ENCODE data around the gene VTI1A.

VTI1A gene

GRCh38 chr10:112644265-112644645 is 197.2 kb downstream of the VTI1A start:
- DNase-seq, result no peak

- DNase-seq, result no peak
These were observed 202.2 kb downstream of the VTI1A start for GRCh38 chr10:112649006-112649821.

- DNase-seq, result no peak
These were observed 202.8 kb downstream of the VTI1A start for GRCh38 chr10:112649822-112650152.

GRCh38 chr10:112650588-112651030 is 203.6 kb downstream of the VTI1A start:
- no peak for DNase-seq

- no peak for DNase-seq
These were observed 206.2 kb downstream of the VTI1A start for GRCh38 chr10:112653215-112653614.

DNA sequence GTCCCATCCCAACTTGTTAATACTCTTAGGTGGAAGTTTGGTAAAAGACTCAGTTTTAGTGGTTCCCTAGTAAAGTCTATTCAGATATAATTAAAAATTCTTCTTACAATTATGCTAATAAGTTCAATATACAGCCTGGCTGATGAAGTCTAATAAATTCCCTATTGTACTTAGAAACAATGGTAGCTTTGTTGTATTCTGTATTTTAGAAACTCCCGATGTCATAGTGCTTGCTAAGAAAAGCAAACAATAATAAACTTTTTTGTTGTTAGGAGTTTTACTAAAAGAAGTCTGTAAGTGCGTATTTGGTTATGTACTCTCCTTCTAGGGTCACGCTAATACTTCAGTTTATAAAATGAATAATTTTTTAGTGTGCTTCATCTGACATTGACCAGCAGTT is 206.8 kb downstream of the VTI1A start:
- no peak for DNase-seq

DNA sequence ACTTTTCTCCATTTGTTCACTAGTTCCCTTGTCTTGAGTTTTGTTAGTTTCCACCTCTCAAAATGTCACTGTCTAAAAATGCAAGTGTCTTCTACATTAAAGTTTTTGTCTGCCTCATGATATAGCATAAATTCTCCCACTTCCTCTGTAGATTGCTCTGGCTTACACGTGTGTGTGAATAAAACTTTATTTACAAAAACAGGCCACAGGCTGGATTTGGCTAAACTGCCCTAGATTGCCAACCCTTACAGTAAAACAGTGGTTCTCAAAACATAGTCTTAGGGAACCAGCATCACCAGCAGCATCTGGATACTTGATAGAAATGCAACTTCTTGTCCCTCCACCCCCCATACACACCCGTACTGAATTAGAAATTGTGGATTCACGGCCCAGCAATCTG is 207.8 kb downstream of the VTI1A start:
- DNase-seq, result no peak

DNA sequence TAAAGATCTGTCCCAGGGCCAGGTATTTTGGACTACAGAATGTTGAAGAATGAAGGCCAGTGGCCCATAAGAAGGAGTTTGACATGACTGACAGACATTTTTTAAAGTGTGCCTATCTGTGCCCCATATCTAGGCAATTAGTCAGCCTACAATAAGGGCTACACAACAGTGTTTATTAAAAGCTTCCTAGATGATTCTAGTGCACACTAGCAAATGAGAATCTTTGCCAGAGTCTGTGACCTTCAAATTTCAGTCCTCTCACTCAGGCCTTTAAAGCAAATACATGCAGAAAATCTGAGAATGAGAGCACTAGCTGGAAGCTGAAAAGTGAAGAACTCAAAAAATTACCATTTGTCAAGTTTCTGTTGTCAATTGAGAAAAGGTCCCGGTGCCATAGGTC is 208.7 kb downstream of the VTI1A start:
- no peak for DNase-seq

DNA sequence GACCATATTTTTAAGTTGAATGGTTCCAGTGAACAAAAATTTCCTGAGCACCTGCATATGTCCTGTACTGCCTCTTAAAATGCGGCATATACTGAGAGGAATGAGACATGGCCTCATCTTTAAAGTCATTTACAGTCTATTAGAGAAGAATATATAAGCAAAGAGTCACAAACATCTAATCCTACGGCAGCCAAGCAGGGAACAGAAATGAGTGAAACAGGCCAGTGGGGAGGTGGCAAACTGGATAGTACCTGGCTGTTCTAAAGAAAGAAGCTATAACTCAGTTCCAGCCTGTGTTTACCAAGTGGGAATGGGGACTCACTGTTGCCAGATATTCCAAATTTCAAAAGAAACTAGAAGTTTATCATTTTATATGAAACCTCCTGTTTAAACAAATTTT is 211.4 kb downstream of the VTI1A start:
- DNase-seq, result no peak

GRCh38 chr10:112658900-112659638 is 212.1 kb downstream of the VTI1A start:
- DNase-seq, result no peak

GRCh38 chr10:112663234-112664125 is 216.5 kb downstream of the VTI1A start:
- no peak for DNase-seq

DNA sequence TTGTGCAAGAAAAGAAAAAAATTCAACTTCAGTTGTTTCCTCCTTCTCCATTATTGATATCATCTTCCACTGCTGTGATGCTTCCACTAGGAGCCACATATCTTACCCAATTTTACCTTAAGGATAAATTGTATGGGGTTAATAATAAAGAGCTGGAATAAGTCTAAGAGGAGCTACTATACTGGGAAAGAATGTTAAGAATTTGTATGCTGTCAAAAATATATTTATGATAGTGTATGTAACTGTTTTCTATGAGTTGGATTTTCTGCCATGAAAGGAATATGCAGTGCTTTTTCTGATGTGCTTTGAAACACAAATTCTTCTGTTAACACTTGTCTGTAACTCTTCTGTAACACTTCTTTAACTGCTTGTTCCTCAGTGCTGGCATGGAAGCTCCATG is 219.1 kb downstream of the VTI1A start:
- DNase-seq, result no peak

- DNase-seq, result no peak
These were observed 223.0 kb downstream of the VTI1A start for GRCh38 chr10:112669989-112670388.

GRCh38 chr10:112671743-112672142 is 224.7 kb downstream of the VTI1A start:
- no peak for DNase-seq

- no peak for DNase-seq
These were observed 225.7 kb downstream of the VTI1A start for GRCh38 chr10:112672706-112673105.

DNA sequence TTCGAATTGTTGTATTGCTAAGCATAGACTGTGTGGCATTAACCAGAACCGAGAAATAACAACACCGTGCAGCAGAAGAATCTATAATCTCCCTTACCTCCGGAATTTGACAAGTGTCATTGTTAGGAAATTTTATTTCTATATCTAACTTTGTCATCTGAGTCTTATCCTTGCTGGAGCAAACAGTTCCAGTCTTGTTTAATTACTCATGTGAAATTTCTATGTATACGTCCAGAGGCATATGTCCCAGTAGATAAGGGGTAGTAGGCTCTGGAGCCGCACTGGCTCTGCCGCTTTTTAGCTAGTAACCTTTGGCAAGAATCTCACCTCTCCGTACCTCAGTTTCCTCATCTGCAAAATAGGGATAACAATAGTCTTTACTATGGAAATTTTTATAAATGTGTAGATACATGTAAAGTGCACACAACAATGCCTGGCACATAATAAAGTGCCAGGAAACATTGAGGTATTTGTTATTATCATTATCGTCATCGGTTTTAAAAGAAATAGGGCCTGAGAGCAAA is 228.6 kb downstream of the VTI1A start:
- no peak for DNase-seq

- no peak for DNase-seq
These were observed 230.7 kb downstream of the VTI1A start for GRCh38 chr10:112677689-112678088.

DNA sequence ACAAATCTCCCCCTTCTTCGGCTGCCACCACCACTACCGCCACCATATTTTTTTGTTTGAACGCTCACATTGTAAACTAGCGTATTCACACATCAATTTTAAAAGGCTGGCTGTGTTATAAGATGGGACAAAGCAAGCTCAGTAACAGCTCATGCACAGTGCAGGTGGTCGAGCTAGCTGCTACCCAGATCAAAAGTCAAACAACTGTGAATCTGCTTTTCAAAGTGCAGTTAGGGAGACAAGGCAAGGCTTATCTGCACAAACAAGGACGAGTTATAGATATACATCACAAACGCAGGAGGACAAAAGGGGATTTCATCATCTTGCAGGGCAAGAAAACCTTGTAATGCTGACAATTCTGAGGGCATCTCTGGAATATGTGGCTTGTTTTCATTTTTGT is 231.6 kb downstream of the VTI1A start:
- DNase-seq, result no peak

DNA sequence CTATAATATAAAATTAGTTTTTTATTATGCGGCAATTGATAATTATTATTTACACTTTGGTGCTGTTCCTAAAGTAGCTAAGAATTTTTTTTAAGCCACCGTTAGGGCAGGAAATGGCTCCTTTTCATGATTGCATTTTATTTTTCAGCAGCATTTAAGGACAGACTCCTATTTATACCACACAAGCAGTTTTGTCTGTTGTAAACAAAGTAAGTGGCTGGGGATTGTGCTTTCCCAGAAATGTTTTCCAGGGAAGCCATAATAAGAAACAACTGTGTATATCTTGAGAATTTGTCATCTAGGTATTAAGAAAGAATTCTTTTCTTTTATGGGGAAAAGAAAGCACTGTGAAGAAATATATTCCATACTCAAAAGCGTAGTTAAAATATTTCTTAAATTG is 232.0 kb downstream of the VTI1A start:
- no peak for DNase-seq

- no peak for DNase-seq
These were observed 232.4 kb downstream of the VTI1A start for GRCh38 chr10:112679392-112679791.

- no peak for DNase-seq
These were observed 233.6 kb downstream of the VTI1A start for GRCh38 chr10:112680586-112680985.

DNA sequence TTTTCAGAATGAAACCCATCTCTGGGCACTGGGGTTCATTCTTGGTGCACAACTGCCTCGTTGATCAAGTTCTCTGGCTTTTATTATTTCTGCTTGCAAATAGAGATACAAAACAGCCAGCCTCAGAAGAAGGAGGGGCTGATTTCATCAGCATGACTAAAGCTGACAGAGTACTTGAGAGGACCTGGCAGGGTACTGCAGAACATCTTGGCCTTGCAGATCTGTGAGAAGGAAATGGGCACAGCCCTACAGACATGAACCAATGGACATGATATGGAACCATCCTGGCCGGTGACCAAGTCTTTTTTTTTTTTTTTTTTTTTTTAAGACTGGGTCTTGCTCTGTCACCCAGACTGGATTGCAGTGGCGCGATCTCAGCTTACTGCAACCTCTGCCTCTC is 240.6 kb downstream of the VTI1A start:
- no peak for DNase-seq
